SHP77 treated with DMSO at 0.1 percent for 48 hours (cell line): Measurements from ENCODE around the gene MCC.
"Not testable (repeated sequence)": the region's sequence is repeated elsewhere in the genome, so short reads cannot be mapped to it uniquely, and the experiment has no call there.

Experiments used
- DNase-seq: peaks from one replicate; lab custom pipeline; 2025; lab: John Stamatoyannopoulos, UW

Gene MCC

DNA sequence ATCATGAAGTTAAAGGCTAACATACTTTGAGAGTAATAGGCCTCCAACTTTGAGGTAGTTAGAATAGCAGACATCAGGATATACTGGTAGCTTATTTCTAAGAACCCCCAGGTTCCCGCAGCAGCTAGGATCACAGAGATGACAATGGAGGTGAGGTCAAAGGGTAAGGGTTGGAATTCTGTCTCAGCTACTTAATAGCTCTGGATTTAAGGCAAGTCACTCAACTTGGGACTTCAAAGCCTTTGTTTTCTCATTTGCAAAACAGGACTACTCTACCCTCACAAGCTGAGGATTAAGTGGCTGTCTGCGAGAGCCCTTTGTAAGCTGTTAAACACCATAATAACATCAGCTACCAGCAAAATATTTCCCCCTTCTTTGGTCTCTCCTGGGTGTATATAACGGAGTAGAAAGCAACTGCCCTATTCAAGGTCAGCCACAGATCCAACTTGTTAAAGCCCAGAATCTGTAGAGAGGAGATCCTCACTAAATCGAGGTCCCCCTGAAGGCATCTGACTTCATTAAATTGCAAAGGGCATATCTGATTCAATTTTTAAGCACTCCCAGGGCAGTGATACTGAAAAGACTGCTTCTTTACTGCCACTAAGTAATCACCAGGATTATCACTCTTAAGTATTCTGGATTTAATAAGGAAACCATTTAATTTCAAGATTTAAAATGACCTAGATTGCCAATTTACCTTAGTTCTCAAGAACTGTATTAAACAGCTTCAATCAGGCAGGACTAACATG, 407.0 kb downstream of the MCC start:
- DNase-seq, result no peak

DNA sequence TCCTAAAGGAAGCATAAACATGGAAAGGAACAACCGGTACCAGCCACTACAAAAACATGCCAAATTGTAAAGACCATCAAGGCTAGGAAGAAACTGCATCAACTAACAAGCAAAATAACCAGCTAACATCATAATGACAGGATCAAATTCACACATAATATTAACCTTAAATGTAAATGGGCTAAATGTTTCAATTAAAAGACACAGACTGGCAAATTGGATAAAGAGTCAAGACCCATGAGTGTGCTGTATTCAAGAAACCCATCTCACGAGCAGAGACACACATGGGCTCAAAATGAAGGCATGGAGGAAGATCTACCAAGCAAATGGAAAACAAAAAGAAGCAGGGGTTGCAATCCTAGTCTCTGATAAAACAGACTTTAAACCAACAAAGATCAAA, 411.6 kb downstream of the MCC start:
- not testable (repeated sequence) for DNase-seq

DNA sequence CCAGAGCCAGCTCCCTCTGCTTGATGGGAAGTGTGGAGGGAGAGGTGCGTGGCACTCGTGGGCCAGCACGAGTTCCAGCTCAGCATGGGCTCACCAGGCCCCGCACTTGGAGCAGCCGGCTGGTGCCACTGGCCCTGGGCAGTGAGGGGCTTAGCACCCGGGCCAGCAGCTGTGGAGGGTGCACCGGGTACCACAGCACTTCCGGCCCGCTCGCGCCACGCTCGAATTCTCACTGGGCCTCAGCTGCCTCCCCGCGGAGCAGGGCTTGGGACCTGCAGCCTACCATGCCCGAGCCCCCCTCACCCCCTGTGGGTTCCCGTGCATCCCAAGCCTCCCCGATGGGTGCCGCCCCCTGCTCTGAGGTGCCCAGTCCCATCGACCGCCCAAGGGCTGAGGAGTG, 413.2 kb downstream of the MCC start:
- DNase-seq, result no peak

DNA sequence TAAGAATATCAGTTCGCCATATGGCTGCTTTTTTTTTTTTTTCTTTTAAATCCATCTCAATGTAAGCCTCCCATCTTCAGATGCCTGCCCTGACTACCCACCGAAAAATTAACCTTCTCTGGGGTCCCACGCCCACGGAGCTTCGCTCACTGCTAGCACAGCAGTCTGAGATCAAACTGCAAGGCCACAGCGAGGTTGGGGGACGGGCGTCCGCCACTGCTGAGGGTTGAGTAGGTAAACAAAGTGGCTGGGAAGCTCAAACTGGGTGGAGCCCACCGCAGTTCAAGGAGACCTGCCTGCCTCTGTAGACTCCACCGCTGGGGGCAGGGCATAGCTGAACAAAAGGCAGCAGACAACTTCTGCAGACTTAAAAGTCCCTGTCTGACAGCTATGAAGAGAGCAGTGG, 414.6 kb downstream of the MCC start:
- not testable (repeated sequence) for DNase-seq

DNA sequence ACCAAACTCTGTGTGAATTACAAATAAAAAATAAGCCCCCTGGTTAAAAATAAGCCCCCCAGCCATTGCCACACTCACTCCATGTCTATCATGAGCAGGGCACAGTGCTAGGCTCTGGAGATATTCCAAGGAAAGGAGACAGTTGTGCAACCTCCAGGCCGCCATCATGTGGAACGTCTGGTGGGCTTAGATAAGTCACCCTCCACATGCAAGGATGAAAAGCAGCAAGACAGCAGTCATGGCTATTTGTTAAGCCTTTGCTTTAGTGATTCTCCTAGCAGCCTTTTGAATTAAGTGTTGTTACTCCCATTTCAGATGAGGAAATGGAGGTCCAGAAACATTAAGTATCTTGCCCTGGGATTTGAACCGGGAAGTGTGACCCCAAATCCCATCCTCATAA, 416.9 kb downstream of the MCC start:
- no peak for DNase-seq

DNA sequence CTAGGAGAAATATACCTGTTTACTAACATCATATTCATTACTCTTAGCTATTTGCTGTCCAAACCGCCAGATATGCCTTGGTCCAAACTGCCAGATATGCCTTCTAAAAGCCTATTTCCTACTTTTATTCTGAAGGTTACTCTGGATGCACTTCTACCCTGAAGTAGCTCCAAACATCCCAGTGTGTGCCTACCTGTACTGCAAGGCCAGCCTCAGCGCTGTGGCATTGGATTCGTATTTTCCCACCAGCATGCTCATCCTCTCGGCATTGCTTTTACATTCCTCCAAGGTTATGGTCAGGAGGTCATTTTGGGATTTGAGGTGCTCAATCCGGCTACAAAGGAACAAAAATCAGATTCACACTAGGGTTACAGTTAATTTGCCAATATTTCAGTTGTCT, 417.4 kb downstream of the MCC start:
- DNase-seq, result no peak

DNA sequence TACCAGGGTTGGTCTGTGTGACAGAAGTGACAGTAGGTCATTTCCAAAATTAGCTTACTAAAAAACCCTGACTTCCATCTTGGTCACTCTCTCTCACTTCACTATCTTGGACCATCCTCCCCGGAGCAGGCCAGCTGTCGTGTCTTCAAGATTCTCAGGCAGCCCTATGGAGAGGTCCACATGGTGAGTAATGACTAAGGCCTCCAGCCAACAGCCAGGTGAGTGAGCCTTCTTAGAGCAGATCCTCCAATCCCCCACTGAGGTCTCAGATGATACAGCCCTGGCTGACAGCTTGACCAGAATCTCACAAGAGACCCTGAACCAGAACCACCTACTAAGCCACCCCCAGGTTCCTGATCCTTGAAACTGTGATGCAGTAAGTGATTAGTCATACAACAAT, 419.7 kb downstream of the MCC start:
- no peak for DNase-seq

DNA sequence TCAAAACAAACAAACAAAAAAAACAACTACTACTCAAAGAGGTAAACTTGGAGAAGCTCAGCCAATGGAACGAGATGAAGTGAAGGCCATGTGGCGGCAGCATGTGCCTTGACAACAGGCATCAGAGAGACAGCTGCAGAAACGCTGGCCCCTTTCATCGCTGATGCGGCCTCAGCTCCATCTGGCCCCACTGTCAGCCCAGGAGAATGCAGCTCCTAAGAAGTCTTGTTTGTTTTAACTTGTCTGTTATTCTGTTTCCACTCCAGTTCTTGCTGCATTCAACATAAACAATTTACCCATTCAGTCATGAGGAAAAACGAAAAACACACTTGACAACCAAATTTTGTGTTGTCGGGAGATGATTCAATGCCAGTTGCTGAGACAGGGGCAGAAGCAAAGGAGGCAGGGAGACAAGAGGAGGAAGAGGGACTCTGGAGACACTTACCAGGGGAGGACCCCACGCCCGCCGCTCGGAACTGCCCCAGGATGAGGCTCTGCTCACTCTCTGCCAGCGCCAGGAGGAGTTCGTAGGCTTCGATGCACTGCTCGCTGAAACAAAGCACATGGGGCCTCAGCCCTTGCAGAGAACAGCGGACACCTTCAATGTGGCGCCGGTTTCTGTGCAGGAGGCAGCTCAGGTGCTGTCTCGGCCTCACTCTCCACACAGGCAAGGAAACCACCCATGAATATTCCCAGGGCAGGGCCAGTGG, 420.5 kb downstream of the MCC start:
- no peak for DNase-seq

DNA sequence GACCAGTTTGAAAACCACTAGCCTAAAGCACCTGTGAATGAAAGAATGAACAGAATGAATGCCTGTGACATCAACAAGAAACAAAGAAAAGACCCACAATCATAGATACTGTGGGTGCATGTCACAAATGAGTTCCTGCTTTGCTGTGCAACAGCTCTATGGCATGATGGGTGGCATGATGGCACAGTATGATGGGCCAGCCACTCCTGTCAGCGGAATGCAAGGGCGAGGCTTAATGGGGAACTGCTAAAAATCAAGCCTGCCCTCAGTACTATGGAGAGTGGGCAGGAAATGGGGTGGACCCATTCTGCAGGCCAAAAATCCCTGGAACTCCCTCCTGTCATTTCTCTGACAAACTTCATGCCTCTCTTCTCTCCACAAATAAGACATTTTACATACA, 422.6 kb downstream of the MCC start:
- DNase-seq, result no peak

DNA sequence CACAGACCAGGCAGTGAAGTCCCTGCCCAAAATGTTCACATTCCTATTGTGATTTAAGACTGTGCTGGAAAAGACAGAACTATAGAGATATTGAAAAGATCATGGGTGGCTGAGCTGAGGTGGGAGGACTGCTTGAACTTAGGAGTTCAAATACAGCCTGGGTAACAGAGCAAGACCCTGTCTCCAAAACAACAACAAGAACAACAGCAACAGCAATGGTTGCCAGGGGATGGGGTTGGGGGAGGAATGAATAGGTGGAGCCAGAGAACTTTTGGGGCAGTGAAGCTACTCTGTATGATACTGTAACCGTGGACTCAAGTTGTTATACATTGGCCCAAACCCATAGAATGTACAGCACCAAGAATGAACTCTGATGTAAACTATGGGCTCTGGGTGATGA, 423.4 kb downstream of the MCC start:
- no peak for DNase-seq

DNA sequence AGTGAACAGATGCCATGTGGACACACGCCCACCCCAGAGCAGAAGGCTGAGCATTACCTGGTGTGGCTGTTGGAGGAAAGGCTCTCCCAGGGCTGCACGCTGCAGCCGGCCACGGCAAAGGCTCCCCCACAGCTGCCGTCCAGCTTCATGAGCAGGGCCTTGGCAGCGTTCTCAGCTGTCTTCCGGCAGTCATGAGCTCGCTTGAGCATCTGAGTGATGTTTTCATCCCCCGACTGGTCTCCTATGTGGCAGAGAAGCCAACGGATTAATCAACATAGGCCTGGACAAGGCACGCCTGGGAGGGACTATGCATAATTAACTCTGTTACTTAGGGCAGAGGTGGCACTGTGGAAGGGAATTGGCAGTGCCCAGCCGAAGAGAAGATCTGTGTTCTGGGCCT, 424.3 kb downstream of the MCC start:
- no peak for DNase-seq

DNA sequence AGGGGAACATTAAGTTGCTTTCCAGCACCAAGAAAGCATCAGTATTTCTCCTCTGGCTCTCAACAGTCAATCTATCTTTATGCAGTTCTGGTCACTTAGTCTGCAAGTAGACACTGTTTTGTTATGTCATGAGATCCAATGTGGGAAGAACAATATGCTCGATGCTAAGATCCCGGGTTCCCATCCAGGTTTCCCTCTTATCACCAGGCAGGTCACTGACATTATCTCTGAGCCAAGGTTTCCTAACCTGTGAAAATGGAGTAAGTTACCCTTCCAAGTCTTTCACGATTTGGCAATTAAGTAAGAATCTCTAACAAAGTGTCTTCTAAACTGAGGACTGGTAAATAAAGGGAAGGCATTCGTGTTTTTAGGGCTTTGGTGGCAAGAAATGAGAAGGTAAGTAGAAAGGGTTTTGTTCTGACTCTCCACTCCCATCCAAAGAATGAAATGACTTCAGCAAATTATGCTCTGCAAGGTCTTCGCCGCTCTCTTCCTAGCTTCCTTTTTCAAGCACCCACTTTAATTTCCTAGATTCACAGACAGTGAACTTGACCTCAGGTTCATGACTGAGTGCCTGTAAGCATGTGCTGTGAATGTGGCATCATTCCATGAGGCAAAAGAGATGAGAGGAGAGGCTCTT, 425.3 kb downstream of the MCC start:
- DNase-seq, result no peak

DNA sequence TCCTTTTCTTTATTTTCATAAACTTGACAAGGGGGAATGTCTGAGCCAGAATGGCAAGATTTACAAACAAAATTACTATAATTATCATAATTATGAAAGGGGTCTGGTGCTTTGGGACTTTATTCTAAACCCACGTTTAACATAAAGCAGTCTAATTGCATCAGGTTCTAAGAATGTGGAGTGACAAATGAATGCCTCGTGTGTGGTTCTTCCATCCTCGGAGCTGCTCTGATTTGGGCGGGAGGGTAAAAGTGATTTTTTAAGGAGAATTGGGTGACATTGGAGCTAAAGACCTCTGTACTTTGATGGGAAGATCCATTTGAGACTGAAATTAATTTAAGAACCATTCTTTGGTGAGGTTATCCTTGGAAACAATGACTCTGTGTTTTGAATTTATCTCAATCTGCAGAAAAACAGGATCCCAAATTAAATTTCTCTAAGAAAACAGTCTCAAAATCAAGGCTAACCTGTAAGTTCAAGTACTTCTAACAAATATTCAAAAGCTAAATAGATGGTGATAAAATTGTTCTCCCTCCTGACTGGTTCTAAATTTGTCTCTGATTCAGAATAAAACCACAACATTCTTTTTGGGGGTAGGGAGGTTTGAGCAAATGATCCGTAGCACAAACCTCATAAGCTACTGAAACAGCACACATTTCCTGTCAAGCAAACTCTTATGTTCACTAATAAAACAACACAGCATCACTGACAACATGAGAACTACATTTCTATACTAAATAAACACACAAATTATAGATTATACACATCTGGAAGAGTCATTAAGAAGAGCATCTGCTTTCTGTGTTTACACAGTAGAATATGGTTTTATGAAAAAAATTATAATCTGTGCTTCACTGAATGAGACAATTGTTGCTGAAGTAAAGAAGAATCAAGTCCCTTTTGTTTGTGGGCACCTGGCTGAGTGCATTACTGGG, 426.1 kb downstream of the MCC start:
- no peak for DNase-seq

DNA sequence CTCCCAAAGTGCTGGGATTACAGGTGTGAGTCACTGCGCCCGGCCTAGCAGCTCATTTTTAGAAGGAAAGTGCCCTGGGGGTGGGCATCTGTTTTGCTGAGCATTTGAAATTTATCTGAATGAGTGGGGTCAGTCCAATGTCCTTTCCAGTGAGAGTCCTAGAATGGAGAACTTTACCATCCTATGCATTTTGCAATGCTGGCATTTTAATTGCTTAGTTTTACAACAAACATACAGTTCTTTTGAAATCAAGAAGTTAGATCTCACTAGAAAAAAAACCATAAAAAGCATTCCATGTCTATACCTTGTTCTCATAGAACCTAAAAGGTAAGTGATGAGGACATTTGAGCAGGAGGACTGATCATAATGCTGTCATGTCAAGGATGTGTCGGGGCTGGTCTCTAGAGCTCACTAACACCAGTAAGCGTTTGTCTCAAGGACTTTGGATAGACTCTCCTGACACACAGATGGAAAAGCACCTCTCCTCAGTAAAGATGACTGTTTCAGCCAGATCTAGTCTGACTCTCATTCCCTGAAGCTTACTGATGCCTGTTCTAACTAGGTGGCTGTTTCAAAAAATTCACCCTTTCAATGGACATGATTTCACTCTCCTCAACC, 427.7 kb downstream of the MCC start:
- no peak for DNase-seq

DNA sequence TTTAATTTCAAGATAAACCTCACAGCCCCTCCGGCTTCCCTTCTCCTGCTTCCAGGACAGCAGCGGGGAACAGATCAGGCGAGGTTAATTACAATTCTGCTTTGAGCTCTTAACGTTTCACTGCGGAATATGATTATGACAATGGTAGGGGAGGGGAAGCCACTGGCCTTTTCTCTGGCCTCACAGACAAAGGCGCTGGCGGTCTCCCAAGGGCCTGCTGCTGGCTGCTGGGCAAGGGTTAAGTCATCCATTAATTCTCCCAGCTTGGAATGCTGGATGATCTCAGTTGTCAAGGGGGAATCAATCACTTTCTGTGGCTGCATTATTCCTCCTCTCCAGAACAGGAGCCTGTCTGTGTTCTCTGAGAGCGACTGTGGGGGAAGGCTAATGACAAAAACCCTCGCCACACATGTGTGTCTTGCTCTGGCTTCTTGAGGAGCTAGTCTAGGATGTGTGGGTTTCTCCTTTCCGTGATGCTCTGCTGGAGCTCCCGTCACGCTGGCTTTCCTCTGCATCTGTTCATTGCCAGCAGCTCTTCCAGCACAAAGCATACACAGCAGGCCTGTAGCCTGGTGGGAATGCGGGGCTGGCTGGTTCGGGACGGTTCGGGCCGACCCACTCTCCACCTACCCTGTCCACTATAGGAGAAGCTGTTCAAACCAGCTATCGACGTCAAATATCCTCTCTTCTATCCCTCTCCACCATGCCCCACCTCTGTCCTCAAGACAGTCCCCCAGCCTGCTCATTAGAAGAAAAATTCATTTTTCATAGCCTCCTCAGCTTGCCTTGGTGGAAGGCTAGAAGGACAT, 428.8 kb downstream of the MCC start:
- peak; percentile 25 for DNase-seq

DNA sequence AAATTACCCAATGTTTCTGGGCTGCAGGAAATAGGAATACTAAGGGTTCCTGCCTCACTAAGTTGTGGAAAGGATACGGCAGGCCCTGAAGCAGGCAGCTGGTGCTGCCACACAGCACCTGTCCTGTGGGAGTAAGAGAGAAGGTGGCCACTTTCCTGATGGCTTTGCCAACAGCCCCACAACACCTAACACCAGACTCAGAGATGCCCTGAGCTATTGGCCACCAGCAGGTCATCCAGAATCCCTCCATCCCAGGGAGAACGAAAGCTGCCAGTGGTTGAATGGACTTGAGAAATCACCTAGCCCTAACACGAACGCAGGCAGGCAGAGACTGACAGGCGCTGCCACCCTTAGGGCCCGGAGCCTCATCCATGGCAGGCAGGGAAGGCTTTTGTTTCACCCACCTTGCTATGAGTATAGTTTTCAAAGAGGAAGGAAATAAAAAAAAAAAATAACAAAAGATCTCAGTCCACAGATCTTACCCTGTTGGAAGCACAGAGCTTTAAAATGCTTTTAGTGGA, 429.5 kb downstream of the MCC start:
- no peak for DNase-seq

DNA sequence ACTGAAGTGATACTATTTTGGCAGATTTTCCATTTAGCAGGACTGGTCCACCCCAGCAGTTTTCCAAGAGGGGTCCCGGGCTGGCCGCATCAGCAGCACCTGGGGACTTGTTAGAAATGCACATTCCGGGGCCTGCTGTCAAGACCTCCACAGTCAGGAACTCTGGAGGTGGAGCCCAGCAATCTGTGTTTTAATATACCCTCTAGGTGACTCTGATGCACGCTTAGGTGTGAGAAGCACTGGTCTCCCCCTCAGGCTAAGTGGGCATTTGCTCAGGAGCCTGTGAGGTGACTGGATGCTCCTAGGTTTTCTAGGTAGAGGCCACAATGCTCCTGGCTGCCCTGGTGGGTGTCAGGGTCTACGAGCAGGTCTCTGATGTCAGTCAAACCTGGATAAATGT, 430.0 kb downstream of the MCC start:
- DNase-seq, result no peak

DNA sequence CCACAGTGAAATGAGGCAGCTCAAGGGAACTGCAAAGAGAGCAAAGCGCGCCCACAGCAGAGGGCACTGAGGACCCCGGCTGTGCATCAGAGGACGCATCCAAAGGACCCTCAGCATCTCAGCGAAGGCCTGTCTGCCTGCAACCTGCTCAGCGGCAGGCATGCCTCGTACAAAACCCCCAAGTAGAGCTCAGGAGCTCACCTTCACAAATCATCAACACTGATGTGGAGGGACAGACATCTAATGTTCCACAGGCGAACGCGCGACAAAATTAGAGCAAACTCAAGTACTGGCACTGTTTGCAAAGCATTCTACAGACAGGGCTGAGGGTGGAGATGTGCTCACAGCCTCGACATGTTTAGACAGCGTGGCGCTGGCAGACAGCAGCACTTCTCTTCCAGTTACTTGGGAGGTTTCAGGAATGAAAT, 430.7 kb downstream of the MCC start:
- peak; percentile 34 for DNase-seq

DNA sequence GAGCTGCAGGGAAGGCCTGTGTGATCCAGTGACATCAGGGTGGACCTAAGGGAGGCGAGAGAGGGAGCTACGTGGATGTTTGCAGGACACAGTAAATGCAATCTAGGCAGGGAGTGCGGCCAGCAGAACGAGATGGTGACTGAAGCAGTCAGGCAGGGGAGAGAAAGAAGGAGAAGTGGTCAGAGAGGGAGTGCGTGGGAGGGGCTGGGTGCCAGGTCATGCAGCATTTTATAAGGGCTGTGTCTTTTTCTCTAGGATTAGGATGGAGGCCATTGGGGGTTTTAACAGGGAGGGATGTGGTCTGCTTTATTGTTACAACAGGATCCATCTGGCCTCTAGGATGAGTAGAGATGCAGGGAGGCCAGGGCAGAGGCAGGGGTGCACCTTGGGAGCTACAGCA, 431.3 kb downstream of the MCC start:
- no peak for DNase-seq

DNA sequence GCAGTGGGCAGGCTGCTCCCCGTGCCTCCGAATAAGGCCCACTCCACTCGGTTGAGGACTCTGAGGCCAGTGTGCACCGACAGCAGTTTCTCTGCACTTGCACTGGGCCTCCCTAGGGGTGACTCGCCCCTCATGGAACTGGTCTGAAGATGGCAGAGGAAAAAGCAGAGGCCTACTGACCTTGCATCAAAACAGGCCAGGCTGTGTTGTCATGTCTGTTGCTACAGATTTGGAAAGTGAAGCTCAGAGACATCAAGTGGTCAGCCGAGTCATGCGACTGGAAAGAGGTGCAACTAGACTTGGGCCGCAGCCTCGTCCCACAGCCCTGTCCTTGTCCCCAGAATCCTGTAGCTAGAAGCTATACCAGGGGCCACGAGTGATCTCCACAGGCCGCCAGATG, 433.4 kb downstream of the MCC start:
- DNase-seq, result no peak
